NOMO-1 treated with DMSO at 0.1 percent for 48 hours (cell line): ENCODE results near the gene THSD4.
"Not testable (repeated sequence)": the region's sequence is repeated elsewhere in the genome, so short reads cannot be mapped to it uniquely, and the experiment has no call there.

Source experiments
- DNase-seq: peaks from one replicate; lab custom pipeline; 2025; ENCODE audit not compliant: unreplicated experiment; lab: John Stamatoyannopoulos, UW

The THSD4 gene

DNA sequence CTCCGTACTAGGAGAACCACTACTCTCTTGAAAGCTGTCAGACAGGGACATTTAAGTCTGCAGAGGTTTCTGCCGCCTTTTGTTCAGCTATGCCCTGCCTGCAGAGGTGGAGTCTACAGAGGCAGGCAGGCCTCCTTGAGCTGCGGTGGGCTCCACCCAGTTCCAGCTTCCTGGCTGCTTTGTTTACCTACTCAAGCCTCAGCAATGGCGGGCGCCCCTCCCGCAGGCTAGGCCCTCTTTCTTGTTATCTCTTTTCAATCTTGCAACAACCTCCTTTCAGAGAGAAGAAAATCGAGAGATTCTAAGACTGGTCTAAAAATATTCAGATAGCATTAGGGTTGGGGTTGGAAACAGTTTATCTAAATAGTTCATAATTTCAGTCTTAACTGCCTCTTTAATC, 257.5 kb downstream of the THSD4 start:
- DNase-seq: not testable (repeated sequence)

DNA sequence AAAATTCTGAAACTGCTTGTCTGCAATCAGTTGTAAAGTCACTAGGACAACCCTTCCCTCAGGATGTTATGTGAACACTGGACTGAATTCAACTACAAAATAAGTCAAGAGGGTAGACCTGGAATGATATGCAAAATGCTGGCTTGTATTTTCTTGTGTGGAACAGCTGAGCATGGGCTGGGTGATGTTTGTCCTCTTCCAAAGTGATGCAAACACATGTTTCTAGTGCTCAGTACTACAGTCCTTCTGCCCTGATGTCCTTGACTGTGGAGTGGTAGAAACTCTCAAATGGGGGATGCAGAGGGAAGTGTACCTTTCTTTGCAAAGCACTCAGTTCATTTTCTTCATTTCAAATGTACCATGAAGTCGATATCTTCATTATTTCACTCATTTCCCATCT, 258.6 kb downstream of the THSD4 start:
- DNase-seq: no peak

DNA sequence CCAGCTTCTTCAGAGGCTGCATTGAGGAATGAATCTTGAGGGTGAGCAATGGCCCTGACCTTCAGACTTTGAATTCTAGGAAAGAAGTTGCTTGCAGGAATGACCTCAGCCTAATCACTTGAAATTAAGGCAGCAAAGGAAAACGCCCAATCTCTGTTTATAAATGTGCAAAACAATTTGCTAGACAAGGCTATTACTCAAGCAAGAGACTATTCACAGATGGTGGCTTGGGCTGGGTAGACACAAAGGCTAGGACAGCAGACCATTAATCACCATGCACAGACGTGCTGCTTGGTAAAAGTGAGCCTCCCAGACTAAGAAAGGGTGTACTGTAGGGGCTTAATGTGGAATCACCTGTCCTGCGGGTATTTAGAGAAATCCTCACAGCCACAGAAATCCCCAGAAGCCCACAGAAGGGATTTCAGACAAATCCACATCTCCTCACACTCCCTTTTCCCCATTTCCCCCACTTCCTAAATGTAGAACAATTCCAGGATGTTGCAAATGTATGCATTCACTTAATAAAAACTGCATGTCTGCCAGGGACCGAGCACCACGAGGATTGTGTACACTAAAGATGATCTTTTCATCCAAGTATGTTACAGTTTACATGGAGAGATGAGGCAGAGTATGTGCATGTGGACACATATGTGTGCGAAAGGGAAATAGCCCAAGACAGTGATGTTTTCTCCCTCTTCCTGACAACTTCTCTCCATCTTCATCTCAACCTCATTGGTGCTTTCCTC, 259.5 kb downstream of the THSD4 start:
- no peak for DNase-seq

DNA sequence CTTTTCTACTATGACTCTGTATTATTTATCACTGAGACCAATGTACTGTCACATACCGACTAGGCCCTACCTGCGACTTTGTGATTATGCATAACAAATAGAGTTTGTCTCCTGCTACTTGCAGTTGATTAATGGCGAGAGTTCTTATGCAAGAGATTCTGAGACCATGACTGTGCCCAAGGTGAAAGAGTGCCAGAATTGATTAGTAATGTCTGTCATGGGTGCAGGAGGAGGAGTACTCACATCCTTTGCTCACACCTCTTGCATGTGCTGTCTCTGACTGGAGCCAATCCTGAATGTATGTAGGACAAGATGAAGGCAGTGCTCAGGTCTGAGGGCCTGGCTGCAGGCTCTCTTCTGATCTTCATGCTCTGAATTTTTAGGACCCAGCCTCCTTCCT, 260.7 kb downstream of the THSD4 start:
- DNase-seq: no peak

DNA sequence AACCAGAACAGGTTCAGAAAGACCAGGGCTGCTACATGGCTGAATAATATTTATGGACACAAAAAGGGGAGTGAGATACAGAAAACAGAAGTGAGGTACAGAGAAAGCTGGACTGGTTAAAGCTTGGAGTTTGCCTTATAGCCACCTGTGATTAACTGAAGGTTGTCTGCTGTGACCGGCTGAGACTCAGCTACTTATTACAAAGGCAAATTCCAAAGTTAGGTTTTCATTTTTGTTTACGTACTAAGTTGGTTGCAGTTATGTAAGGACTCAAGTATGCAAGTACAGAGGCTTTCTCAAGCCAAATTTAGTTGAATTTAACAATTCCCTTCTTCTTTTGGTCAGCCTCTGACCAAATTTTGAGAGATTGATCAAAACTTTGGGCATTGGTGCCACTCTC, 264.6 kb downstream of the THSD4 start:
- no peak for DNase-seq

DNA sequence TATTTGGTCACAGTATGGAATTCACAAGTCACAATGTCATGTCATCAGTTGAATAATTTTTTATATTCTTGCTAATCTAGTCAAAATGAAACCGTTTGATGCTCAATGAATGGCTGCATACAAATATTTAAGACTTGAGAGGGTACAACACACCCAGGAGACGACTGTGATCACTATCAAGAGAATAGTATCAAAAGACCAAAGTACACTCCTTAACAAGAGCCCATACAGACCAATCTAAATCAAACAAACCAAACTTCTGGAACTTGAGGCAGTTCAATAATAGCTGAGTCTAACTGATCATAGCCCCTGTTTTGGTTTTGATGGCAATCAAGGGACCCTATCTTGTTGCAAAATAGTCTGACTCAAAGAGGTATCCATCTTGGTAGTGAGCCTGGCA, 265.1 kb downstream of the THSD4 start:
- DNase-seq: no peak

DNA sequence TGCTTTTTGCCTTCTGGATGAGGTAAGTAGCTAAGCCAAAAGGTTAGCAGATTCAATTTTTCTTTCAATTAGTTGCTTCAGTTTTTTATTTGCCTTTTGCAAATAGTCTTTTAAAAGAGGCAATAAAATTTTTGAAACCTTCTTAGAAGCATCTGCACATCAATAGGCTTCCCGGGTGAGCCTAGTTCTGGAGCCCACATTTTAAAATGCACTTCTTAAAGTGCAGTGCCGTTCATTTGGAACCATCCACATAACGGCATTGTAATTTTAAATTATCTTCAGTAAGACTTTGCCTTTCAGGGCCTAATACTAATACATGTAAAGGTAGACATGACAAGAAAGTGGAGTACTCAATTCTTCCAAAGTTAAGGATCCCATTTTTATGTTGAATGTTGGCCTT, 269.2 kb downstream of the THSD4 start:
- DNase-seq: no peak

DNA sequence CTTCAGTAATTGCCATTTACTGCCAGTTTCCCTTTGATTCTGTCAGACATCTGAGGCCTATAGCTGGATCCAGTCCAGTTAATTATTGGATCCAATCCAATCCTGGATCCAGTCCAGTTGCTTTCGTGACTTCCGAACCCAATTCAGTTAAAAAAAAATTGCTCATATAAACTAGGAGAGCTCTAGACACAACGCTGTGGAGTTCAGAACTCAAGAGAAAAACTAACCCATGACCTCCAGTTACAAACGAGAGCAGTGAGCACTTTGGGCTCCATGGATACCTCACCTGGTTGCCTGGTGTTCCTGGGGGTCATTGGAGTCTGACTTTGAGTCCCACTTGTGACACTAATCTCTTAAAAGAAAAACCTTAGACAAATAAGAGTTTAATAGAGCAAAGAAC, 269.8 kb downstream of the THSD4 start:
- no peak for DNase-seq

DNA sequence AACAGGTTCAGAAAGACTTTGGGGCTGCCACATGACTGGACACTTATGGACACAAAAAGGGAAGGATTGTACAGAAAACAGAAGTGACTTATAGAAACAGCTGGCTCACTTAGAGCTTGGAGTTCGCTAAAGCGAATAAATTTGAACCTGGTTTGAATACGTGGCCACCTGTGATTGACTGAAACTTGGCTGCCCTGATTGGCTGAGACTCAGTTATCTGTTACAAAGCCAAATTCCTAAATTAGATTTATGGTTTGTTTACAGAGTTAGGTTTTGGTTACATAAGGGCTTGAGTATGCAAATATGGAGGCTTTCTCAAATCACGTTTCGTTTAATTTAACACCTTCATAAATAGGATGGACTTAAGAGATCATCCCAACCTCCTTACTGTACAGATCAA, 270.2 kb downstream of the THSD4 start:
- peak; percentile 11 for DNase-seq

DNA sequence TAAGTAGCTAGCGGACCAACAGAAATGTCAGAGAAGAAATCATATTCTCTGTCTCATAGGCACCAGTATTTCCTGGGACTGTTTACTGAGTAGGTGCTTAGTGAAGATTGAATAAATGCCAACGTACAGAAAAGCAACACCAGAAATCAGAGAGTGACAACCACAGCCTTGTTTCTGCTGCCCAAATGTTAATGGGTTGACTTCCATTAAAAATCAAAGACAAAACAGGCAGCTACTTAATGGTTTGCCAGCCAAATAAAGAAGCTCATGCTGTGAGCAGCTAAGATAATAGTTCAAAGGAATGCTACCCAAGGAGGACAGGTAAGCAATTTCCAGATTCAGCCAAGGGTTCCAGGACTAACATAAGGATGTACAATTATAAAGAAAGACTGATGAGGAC, 270.7 kb downstream of the THSD4 start:
- DNase-seq: no peak

DNA sequence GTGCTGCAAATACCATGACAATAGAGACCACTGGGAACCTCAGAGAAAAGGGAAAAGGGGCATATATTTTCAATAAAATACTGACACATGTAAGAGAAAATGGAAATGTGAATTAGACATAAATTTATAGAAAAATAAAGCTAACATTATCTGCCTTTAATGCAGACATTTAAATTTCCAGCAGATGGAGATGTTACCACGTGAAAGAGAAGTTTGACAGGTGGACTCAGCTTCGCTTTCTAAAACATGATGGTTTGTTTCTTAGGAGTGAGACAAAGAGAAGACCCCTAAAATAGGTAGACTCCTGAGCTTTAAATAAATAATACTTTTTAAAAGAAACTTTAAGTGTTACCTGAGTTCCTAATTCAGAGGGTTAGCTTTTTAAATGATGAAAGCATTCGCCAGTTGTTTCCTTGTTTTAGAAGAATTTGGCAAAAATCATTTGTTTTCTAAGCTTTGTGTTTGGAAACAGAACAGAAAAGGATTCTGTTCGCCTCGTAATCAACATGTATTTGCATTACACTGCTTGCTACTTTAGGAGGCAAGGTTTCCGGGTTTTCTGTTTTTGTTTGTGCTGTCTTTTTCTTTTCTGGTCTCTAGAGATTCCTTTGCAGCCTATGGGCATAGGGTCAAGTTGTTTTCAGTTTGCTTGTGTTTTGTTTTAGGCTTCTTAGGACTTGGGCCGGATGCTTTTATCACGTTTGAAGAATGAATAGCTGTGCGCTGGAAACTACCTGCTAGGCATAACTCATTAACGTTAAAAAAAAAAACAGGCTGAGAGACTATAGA, 271.4 kb downstream of the THSD4 start:
- no peak for DNase-seq

DNA sequence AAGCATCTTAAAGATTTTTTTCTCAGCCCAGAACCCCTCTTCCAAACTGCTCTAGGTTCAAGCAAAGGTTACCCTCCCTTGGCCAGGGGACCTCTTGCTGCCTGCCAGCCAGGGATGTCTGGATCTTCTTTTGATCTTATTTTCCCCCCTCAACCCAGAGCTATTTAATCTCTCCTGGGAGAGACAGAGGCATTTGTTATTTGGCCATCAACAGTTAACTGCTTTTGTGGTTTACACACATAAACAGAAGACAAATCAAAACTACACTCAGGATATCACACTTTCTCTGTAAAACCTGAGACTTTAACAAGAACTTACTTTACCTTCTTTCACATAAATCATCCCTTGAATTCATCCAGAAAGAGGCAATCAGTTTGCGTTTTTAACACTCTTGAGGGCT, 272.5 kb downstream of the THSD4 start:
- no peak for DNase-seq

DNA sequence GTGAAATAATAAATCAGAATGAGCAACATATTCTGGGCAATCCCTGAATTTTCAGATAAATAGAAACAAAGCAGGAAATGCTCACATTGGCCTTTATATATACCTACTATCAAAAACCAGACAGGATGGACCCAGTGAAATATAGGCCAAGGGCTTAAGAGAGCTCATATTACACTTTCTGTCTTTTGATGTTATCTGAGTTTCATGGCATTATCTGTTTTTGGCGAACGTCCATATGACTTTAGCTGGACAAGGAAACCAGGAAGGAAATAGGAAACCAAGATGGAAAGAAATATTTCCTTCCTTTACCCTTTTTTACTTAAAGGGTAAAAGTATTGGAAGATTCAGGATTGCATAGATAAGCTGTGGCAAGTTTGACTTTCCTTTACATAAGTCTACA, 274.8 kb downstream of the THSD4 start:
- DNase-seq: no peak

DNA sequence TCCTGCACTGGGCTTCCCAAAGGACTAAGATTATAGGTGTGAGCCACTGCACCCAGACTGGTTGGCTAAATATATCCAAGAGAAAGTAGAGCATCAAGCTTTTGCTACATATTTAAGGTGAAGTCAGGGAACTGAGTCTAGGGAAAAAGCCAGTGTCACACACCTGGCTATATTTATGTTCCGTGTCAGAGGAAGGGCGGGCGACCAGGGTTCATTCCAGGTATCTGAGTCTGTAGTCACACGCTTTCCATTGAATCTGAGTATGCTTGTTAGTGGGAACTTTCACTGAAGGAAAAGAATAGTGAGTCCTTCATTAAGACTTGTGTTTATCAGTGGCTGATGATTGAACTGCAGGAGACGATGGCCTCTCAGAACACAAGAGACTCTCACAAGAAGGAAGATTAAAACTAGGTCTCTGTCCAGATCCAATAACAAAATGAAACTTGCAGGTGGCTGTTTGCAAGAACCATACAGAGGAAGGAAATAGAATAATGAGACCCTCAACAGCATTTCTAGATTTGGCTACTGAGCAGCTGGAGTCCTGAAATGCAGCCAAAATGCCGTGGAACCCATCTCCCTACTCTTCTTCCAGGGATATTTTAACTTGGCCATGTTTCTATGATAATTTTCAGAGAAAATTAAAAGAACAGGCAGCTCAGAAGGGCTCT, 276.3 kb downstream of the THSD4 start:
- no peak for DNase-seq

DNA sequence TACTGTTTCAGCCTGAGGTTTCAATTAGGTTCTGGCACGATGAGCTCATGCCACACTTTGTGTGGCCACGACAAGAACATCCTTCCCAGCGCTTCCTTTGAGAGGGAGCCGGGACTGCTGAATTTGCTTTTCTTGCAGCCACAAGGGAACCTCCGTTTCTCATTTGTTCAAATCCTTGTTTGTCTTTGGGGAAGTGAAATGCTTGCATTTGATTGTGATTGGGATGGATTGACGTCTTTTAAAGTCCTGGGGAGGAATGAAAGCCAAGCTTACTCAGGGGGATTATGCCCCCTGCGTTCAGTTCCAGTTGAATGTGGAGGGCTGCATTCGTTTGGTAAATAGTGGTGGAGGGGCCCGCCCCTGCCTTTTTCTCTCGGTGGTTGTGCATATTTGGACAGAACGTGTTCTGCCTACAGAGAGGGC, 277.6 kb downstream of the THSD4 start:
- DNase-seq: no peak

DNA sequence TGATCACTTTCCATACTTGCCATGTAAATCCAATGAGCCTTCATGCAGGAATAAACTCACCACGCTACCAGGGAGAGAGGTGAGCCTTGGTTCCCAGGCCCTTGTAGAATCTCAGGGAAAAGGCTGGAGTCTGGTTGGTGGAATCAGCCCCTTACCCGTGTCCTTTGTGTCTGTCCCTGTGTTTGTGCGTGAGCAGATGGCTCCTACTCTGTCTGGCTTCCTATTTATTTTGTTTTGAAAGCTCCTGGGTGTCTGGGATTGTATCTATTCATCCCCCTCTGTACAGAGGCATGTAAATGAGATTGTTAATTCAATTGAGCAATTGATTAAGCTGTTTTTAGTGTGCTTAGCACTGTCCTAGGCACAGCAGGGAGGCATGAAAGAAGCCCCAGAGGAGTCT, 278.1 kb downstream of the THSD4 start:
- no peak for DNase-seq

DNA sequence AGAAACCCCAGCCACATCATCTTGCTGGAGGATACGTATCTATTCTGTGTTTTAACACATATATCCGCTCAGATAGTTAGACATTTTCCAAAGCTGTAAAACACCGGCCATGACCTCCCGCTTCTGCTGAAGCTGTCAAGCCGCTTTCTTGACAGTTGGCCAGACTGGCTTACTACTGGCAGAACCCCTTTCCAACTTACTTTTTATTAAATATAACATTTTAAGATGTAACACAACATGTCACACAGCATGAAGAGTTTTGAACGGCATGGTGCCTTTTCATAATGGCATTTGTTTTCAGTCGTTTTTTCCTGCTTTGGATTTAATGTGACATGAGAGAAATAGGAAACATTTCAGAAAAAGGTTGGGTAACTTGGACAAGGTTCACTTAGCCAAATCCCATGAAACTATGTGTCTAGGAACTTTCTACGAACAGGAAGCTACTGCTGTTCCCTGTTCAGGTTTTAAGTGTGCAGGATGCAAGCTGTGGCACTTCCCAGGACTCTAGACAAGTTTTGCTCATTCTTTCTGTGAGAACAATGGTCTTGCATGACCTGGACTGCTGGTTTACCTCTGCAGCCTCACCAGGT, 281.4 kb downstream of the THSD4 start:
- no peak for DNase-seq

DNA sequence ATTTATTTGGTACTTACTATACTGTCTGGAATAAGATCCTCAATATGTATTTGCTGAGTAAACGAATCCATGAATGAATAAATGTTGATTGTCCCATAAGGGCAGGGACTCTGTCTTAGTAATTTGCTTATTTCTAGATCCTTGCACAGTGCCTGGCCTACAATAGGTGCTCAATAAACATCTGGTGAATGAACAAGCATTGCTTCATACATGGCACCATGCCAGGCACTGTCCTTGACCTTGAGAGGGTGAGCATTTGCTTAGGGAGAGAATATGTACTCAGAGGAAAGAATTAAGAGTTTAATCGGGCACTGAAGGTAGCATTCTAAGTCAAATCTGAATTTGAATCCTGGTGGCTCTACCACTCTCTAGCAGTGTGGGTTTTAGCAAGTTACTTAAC, 282.1 kb downstream of the THSD4 start:
- DNase-seq: no peak

DNA sequence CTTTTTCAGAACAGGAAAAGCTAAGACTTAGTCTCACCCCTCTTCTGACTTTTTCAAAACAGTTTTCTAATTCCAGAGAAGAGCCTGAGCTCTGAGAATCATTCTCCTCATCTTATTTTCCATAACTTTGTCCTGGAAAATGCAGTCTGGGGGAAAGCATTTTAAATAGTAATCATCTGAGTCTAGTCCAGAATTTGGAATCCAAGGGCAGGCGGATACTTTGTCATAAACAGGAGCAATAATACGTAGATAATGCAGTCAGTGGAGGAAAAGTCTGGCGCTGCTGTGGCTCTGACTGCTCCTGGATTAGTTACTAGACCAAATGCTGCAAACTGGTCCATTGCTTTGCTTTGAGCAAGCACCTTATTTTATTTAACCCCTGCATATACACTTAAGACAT, 285.0 kb downstream of the THSD4 start:
- no peak for DNase-seq

DNA sequence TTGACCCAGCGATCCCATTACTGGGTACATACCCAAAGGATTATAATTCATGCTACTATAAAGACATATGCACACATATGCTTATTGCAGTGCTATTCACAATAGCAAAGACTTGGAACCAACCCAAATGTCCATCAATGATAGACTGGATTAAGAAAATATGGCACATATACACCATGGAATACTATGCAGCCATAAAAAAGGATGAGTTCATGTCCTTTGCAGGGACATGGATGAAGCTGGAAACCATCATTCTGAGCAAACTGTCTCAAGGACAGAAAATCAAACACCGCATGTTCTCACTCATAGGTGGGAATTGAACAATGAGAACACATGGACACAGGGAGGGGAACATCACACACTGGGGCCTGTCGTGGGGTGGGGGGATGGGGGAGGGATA, 286.5 kb downstream of the THSD4 start:
- DNase-seq: not testable (repeated sequence)

DNA sequence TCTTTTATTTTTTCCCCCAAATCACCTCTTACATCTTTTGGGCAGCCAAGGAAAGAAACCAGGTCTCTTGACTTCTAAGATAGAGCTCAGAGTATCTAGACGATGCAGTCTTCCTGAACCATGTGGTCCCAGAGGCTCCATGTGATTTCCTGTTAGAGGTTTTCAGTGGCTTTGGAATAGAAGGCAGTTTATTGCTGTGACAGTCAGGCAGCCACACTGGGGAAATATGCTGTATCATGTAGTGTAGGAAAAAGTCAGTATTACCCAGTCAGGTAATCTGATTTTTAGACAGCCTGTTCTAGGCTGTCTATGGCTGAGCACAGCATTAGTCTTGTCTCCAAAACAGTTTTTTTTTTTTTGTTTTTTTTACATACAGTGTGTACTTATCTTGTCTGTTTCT, 294.3 kb downstream of the THSD4 start:
- no peak for DNase-seq

DNA sequence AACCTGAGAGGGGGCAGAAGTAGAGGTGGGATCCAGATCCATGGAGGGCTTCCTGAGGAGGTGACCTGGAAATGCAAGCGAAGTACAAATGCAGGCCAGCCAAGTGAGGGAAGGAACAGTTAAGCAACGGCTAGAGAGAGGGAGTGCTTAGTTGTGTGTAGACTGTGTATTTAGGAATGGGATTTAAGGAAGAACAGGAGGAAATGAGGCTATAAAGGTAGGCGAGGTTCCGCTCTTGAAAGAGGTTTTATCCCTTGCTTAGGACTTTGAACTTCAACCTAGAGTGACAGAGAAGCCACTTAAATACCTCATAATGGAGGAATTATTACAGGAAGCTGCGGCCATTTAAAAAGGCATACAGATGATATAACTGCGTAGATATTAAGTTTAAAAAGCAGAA, 295.1 kb downstream of the THSD4 start:
- DNase-seq: no peak
